Measurements from ENCODE around the gene ZNF385D.

DNA sequence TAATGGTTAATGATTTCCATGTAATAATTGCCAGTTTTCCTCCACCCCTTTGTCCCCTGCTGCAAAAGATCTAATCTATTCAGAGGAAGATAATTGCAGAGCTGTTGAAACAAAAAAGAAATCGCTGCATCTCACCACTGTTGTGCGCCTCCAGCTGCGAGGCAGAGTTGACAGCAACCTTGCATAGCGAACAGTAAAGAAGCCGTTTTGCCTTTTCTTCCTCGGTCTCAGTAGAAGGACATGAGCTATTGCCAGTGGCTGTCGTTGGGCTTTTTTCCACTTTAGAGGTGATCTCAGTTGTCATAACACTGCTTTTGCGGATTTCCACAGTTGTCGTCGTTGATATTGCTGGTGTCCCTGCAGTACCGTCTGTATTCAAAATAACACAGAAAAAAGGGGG is 314.2 kb downstream of the ZNF385D start:
- TF ChIP-seq, protein P1, sequence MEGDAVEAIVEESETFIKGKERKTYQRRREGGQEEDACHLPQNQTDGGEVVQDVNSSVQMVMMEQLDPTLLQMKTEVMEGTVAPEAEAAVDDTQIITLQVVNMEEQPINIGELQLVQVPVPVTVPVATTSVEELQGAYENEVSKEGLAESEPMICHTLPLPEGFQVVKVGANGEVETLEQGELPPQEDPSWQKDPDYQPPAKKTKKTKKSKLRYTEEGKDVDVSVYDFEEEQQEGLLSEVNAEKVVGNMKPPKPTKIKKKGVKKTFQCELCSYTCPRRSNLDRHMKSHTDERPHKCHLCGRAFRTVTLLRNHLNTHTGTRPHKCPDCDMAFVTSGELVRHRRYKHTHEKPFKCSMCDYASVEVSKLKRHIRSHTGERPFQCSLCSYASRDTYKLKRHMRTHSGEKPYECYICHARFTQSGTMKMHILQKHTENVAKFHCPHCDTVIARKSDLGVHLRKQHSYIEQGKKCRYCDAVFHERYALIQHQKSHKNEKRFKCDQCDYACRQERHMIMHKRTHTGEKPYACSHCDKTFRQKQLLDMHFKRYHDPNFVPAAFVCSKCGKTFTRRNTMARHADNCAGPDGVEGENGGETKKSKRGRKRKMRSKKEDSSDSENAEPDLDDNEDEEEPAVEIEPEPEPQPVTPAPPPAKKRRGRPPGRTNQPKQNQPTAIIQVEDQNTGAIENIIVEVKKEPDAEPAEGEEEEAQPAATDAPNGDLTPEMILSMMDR (conservative IDR thresholded peaks at IDR 0.05): no peak
- TF ChIP-seq EZH2 (IDR thresholded peaks at IDR 0.05; ENCODE audit: low read depth): no peak

All from PC-9 (cell line).